Osteoblast (primary cell): Measurements from ENCODE around the gene EPHB2. TPM values are rescaled to one million over a fixed set of nuclear protein-coding genes. Genes with fewer than 3 reads are reported as not detected.

Source experiments
- DNase-seq: peaks from one replicate; pipeline ENCODE4 v3.0.0; 2011; ENCODE audit warnings: low spot score, mixed read lengths; ENCODE audit not compliant: insufficient read length; ENCODE audit errors: missing footprints
- H2AFZ ChIP-seq: 2 replicates; pipeline ENCODE4 v1.6.0; 2011; ENCODE audit warnings: mild to moderate bottlenecking, low read length
- H3K27ac ChIP-seq: 2 replicates; pipeline ENCODE4 v1.5.1; 2011; ENCODE audit warnings: mild to moderate bottlenecking, low read depth, low read length, moderate library complexity
- H3K27me3 ChIP-seq: 2 replicates; pipeline ENCODE4 v1.6.0; 2012; ENCODE audit warnings: mild to moderate bottlenecking, control low read depth, inconsistent platforms, low read length, moderate library complexity; ENCODE audit not compliant: insufficient read depth
- H3K36me3 ChIP-seq: 2 replicates; pipeline ENCODE4 v1.5.1; 2011; ENCODE audit warnings: mild to moderate bottlenecking, low read length, control low read depth, moderate library complexity; ENCODE audit not compliant: insufficient read depth
- H3K4me1 ChIP-seq: 2 replicates; pipeline ENCODE4 v1.5.1; 2011; ENCODE audit warnings: mild to moderate bottlenecking, low read length, control low read depth, moderate library complexity; ENCODE audit not compliant: insufficient read depth
- H3K4me2 ChIP-seq: 2 replicates; pipeline ENCODE4 v1.6.0; 2011; ENCODE audit warnings: mild to moderate bottlenecking, low read length; ENCODE audit not compliant: insufficient read depth
- H3K4me3 ChIP-seq: fragments of 200-600 bp; sonication (generic); 3 replicates; pipeline ENCODE4 v1.5.1; 2012; ENCODE audit warnings: mild to moderate bottlenecking, low read length, inconsistent platforms; ENCODE audit not compliant: insufficient read depth
- H3K79me2 ChIP-seq: 2 replicates; pipeline ENCODE4 v1.6.0; 2012; ENCODE audit warnings: mild to moderate bottlenecking, low read length, control low read depth, inconsistent platforms; ENCODE audit not compliant: insufficient read depth
- H3K9me3 ChIP-seq: 2 replicates; pipeline ENCODE4 v1.5.1; 2011; ENCODE audit warnings: low read depth, low read length, control low read depth
- H4K20me1 ChIP-seq: 2 replicates; pipeline ENCODE4 v1.6.0; 2012; ENCODE audit warnings: mild to moderate bottlenecking, low read length, control low read depth; ENCODE audit not compliant: insufficient read depth
- total RNA-seq: library from RNA; depleted of rRNA; stranded (reverse); fragments of >200 nt; gene quantifications from 2 replicates; pipeline ENCODE4 v1.2.3, GENCODE V29; 2012
- TF ChIP-seq, protein P1 (sequence below): IDR thresholded peaks from 2 replicates; pipeline ENCODE4 v1.5.1; 2011; ENCODE audit warnings: mild to moderate bottlenecking, low read depth, low read length, moderate library complexity; ENCODE audit errors: extremely low read depth

EPHB2 gene
- total RNA-seq, 1 donor, result 8.7 TPM

DNA sequence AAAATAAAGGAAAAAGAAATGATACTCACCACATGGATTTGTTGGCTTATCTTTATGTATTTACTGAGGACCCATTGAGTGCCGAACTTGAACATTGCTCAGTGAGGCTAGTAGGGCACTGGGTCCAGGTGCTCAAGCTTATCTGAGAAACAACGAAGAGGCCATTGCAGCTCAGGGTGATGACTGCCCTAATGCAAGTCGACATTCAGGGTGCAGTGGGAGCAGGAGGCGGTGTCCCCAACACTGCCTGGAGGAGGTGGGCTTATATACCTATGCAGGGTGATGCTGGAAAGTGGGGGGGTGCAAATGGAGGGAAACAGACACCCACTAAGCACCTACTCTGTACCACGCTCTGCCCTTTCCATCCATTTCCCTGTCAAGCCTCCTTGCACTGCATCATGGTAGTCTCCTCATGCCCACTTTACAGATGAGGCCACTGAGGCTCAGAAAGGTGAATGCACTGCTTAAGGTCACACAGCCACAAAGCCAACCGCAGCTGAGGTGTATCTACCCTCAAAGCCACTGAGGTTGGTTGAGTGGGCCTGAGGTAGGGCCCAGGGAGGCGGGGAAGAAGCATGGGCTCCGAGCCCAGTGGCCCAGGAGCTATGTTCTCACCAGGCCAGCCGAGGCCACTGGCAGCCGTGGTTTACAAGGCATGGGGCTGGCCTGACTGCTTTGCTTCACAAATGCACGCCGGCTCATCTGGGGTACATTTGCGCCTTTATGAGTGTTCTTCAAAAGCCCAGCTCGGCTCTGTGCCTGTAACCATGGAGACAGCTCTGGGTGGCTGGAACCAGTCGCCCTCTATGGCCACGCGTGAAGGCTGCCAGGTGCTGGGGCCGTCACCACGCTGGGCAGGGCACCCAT lies 103.8 kb downstream of the EPHB2 start:
- Histone ChIP-seq H2AFZ (no peak overlapping the region), H4K20me1 (no peaks in the 10 kb centered on the region), H3K4me1 (peaks cover 2% of the 10 kb centered on the region), H3K4me2 (no peak overlapping the region), H3K4me3 (no peak overlapping the region), H3K9me3 (no peaks in the 10 kb centered on the region), H3K27ac (no peak overlapping the region), H3K79me2 (no peaks in the 10 kb centered on the region), H3K36me3 (no peaks in the 10 kb centered on the region), H3K27me3 (no peaks in the 10 kb centered on the region)
- DNase-seq, result peak; percentile 64
- TF ChIP-seq, protein P1, sequence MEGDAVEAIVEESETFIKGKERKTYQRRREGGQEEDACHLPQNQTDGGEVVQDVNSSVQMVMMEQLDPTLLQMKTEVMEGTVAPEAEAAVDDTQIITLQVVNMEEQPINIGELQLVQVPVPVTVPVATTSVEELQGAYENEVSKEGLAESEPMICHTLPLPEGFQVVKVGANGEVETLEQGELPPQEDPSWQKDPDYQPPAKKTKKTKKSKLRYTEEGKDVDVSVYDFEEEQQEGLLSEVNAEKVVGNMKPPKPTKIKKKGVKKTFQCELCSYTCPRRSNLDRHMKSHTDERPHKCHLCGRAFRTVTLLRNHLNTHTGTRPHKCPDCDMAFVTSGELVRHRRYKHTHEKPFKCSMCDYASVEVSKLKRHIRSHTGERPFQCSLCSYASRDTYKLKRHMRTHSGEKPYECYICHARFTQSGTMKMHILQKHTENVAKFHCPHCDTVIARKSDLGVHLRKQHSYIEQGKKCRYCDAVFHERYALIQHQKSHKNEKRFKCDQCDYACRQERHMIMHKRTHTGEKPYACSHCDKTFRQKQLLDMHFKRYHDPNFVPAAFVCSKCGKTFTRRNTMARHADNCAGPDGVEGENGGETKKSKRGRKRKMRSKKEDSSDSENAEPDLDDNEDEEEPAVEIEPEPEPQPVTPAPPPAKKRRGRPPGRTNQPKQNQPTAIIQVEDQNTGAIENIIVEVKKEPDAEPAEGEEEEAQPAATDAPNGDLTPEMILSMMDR, result no peak

DNA sequence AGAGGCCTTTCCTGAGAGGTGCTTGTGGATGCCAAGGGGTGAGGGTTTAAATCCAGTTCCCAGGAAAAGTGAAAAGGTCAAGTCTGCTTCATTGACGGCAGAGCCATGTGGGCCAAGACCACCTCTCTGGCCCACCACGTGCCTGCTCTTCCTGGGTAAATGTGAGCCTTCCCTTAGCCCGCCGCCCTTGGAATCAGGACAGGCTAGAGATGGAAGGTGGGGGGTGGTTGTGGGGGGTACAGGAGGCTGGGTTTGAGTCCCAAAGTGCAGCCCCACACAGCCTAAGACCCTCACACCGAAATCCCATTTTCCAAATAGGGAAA lies 104.4 kb downstream of the EPHB2 start:
- TF ChIP-seq, protein P1, result no peak
- no peaks in the 10 kb centered on the region for H3K9me3 ChIP-seq
- no peaks in the 10 kb centered on the region for H3K27me3 ChIP-seq
- no peak overlapping the region for H3K4me3 ChIP-seq
- no peaks in the 10 kb centered on the region for H3K4me1 ChIP-seq
- H2AFZ ChIP-seq, result no peak overlapping the region
- no peaks in the 10 kb centered on the region for H4K20me1 ChIP-seq
- DNase-seq, result peak; percentile 35
- no peaks in the 10 kb centered on the region for H3K36me3 ChIP-seq
- H3K27ac ChIP-seq, result no peak overlapping the region
- no peaks in the 10 kb centered on the region for H3K79me2 ChIP-seq
- H3K4me2 ChIP-seq, result no peak overlapping the region

DNA sequence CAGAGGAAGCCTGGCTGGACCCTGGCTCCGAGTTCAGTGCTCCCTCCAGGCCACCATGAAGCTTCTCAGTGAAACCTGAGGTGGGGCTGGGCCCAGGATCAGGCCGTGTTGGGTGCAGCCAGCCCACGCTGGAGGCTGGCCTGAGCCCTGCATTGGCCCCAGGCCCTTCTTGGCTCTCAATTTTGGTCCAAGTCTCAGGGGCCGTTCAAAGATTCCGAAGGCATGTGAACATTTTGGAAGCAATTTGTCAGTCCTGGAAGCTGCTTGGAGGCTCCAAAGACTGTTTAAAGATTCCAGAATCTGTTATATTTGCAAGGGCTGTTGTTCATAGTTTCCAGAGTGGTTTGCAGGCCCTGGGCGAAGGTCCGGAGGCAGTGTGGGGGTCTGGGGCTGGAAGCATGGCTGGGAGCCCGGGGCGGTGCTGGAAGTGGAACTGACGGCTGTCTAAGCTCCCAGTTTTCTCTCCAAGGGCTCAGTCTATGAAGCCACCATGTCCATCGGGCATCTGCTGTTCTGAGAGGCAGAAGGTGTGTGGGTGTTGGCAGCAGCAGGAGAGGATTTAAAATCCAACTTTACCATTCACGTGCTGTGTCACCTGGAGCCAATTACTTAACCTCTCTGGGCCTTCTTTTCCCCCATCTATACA lies 104.9 kb downstream of the EPHB2 start:
- Histone ChIP-seq H3K4me1 (no peaks in the 10 kb centered on the region), H3K9me3 (no peaks in the 10 kb centered on the region), H4K20me1 (no peaks in the 10 kb centered on the region), H3K36me3 (no peaks in the 10 kb centered on the region), H3K4me3 (no peak overlapping the region), H3K27ac (no peak overlapping the region), H3K79me2 (no peaks in the 10 kb centered on the region), H3K4me2 (no peak overlapping the region), H3K27me3 (no peaks in the 10 kb centered on the region), H2AFZ (no peak overlapping the region)
- DNase-seq, result peak; percentile 65
- TF ChIP-seq, protein P1, result no peak

DNA sequence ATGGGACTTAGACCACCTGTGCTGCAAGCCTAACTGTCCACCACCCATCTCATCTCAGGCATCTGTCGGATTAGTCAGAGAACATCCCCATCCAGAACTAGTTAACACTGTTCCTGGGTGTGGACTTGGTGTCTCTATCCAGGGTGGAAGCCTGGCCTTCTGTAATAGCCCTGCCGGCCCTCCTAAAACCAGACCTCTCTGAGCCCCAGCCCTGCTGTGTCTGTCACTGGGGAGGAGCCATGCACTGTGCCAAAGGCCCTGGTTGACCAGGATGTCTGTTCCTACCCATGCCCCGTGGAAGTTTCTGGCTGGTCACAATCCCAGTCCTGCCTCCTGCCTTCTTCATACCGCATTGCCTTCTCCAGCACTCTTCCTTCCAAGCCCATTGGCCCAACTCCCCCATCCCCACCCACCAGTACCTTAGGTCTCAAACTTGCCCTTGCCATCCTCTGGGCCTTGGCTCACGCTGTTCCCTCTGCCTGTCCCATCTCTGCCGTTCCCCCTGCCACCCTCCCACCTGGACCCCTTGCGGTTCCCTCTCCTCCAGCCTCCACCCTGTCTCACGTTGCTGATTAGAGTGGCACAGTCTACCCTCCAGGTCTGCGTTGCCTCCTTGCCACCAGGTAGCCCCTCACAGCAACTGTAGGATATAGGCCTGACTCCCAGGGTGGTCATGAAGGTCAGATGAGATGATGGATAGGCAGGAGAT lies 105.6 kb downstream of the EPHB2 start:
- Histone ChIP-seq H3K4me2 (no peak overlapping the region), H3K79me2 (no peaks in the 10 kb centered on the region), H3K9me3 (no peaks in the 10 kb centered on the region), H3K36me3 (no peaks in the 10 kb centered on the region), H2AFZ (no peak overlapping the region), H3K27ac (no peak overlapping the region), H3K27me3 (no peaks in the 10 kb centered on the region), H3K4me1 (no peaks in the 10 kb centered on the region), H3K4me3 (no peak overlapping the region), H4K20me1 (no peaks in the 10 kb centered on the region)
- TF ChIP-seq, protein P1, result no peak
- peak; percentile 62 for DNase-seq
